ENCODE measurements around the gene EID3.
"Not testable (repeated sequence)": the region's sequence is repeated elsewhere in the genome, so short reads cannot be mapped to it uniquely, and the experiment has no call there.

EID3 gene

DNA sequence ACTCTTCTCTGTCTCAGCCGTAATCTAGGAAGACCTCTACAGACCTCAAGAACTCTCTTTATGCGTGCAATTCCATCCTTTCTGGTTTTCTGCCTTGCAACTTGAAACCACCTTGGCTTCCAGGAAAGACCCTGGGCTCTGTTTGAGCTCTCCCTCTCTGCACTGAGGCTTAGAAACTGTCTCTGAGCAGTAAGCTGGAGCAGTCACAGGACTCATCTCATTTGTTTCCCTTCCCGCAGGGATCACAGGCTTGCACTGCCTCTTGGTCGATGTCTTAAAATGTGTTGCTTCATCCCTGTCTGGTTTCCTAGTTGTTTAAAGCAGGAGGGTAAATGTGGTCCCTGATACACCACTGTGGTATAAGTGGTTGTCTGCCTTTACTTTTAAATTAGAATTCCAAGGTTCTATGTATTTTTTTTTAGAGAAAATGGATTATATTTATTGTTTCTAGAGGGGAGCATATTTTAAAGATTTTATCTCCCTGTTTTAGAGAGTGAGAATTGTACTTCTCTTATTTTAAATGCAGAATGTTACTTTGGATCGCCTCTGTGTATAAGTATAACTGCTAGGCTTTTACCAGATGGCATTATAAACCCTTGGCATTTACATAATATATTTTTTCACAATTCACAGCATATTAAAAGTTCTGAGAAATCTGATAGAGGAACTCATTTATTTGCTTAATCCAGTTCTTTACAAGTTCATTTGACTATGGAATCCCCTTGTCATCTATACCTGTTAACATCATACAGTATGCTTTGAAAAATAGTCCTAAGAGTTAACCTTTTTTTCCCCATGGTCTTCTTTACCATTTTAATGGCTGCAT lies 26.4 kb downstream of the EID3 start:
- no peak overlapping the region for H4K91ac ChIP-seq (ENCODE audit: low read depth, low read length, poor library complexity)
- H3K4me2 ChIP-seq (ENCODE audit: insufficient read depth, low read length, poor library complexity, severe bottlenecking), result no peak overlapping the region
- no peaks in the 10 kb centered on the region for H3K4me1 ChIP-seq (ENCODE audit: control insufficient read depth in 2 of 2, insufficient read depth in 1 of 2, low read depth in 1 of 2, low read length in 2 of 2)
- no peak overlapping the region for H2BK120ac ChIP-seq (ENCODE audit: low read depth, low read length)
- H3K9ac ChIP-seq (ENCODE audit: low read depth, low read length, poor library complexity), result no peak overlapping the region
- no peak overlapping the region for H2AK5ac ChIP-seq (ENCODE audit: low read depth, low read length)
- no peaks in the 10 kb centered on the region for H3K9me3 ChIP-seq (replicated peaks in 1 of 2; ENCODE audit: control insufficient read depth in 2 of 2, insufficient read depth in 1 of 2, low read depth in 1 of 2, low read length in 2 of 2)
- no peak overlapping the region for H3K4ac ChIP-seq (ENCODE audit: low read length)
- H3K79me1 ChIP-seq (ENCODE audit: low read depth, low read length), result no peaks in the 10 kb centered on the region
- no peak overlapping the region for H2BK5ac ChIP-seq (ENCODE audit: low read length)
- H3K18ac ChIP-seq (ENCODE audit: low read length), result no peak overlapping the region
- H3K23ac ChIP-seq (ENCODE audit: low read depth, low read length, poor library complexity), result no peak overlapping the region
- H3K27me3 ChIP-seq (ENCODE audit: control insufficient read depth in 3 of 3, insufficient read depth in 3 of 3, low read depth in 1 of 3, low read length in 3 of 3), result no peaks in the 10 kb centered on the region
- no peak overlapping the region for H3K4me3 ChIP-seq (ENCODE audit: low read length in 2 of 2)
- no peak for DNase-seq (ENCODE audit: low spot score)
- no peak overlapping the region for H2AFZ ChIP-seq (ENCODE audit: low read length)
- H3K27ac ChIP-seq (replicated peaks; ENCODE audit: low read length), result no peak overlapping the region
- no peak overlapping the region for H2BK15ac ChIP-seq (ENCODE audit: low read length)
- H4K8ac ChIP-seq (ENCODE audit: low read depth, low read length), result no peak overlapping the region
- H3K14ac ChIP-seq (ENCODE audit: low read length), result no peak overlapping the region
- H2BK12ac ChIP-seq (ENCODE audit: low read length), result no peak overlapping the region
- no CpG with 5 or more reads among the region's 5 CpGs for WGBS, 2 donors (ENCODE audit: extremely low coverage in 2 of 2, insufficient read length in 2 of 2, insufficient replicate concordance in 1 of 2)
- peaks cover 17 to 94% of the 10 kb centered on the region in 2 donors for H3K36me3 ChIP-seq (replicated peaks in 1 of 2; ENCODE audit: control insufficient read depth in 2 of 2, insufficient read depth in 2 of 2, low read length in 2 of 2)

DNA sequence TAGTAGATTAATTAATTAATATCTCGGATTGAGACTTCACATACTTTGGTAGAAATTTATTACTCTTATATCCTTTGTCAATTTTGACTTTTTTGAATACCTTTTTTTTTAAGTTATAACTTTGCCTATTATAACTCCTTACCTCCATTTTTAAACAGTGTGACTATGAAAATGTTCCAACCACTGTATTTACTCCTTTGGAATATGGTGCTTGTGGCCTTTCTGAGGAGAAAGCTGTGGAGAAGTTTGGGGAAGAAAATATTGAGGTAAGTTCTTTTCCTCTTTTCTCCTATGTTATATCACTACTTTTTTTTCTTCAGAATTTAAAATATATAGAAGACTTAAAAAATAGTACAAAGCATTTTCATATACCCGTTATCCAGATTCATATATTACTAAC lies 27.8 kb downstream of the EID3 start:
- Histone ChIP-seq H3K9me3 (replicated peaks in 1 of 2; ENCODE audit: control insufficient read depth in 2 of 2, insufficient read depth in 1 of 2, low read depth in 1 of 2, low read length in 2 of 2) (no peaks in the 10 kb centered on the region), H2BK15ac (ENCODE audit: low read length) (no peak overlapping the region), H2AFZ (ENCODE audit: low read length) (no peak overlapping the region), H2BK12ac (ENCODE audit: low read length) (no peak overlapping the region), H3K4me1 (ENCODE audit: control insufficient read depth in 2 of 2, insufficient read depth in 1 of 2, low read depth in 1 of 2, low read length in 2 of 2) (no peaks in the 10 kb centered on the region), H3K79me1 (ENCODE audit: low read depth, low read length) (no peaks in the 10 kb centered on the region), H2BK5ac (ENCODE audit: low read length) (no peak overlapping the region), H3K36me3 (replicated peaks in 1 of 2; ENCODE audit: control insufficient read depth in 2 of 2, insufficient read depth in 2 of 2, low read length in 2 of 2) (peaks cover 17 to 94% of the 10 kb centered on the region in 2 donors), H2AK5ac (ENCODE audit: low read depth, low read length) (no peak overlapping the region), H3K9ac (ENCODE audit: low read depth, low read length, poor library complexity) (no peak overlapping the region), H3K18ac (ENCODE audit: low read length) (no peak overlapping the region), H3K27ac (replicated peaks; ENCODE audit: low read length) (no peak overlapping the region), H3K27me3 (ENCODE audit: control insufficient read depth in 3 of 3, insufficient read depth in 3 of 3, low read depth in 1 of 3, low read length in 3 of 3) (no peaks in the 10 kb centered on the region), H4K8ac (ENCODE audit: low read depth, low read length) (no peak overlapping the region), H3K23ac (ENCODE audit: low read depth, low read length, poor library complexity) (no peak overlapping the region), H3K4me3 (ENCODE audit: low read length in 2 of 2) (no peak overlapping the region), H3K14ac (ENCODE audit: low read length) (no peak overlapping the region), H3K4me2 (ENCODE audit: insufficient read depth, low read length, poor library complexity, severe bottlenecking) (no peak overlapping the region), H3K4ac (ENCODE audit: low read length) (no peak overlapping the region), H2BK120ac (ENCODE audit: low read depth, low read length) (no peak overlapping the region), H4K91ac (ENCODE audit: low read depth, low read length, poor library complexity) (no peak overlapping the region)
- WGBS, 2 donors (ENCODE audit: extremely low coverage in 2 of 2, insufficient read length in 2 of 2, insufficient replicate concordance in 1 of 2), result no CpG with 5 or more reads among the region's 2 CpGs
- DNase-seq (ENCODE audit: low spot score), result no peak

DNA sequence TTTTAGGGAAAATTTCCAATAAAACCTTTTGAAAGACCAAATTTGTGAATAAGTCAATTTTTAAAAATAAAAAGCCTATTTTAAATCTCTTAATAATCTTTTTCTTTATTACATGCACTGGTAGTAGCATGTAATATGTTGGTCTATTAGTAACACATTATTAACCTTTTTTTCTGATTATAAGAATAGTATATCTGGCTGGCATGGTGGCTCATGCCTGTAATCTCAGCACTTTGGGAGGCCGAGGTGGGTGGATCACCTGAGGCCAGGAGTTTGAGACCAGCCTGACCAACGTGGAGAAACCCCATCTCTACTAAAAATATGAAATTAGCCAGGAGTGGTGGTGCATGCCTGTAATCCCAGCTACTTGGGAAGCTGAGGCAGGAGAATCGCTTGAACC lies 28.7 kb downstream of the EID3 start:
- peaks cover 16 to 94% of the 10 kb centered on the region in 2 donors for H3K36me3 ChIP-seq (replicated peaks in 1 of 2; ENCODE audit: control insufficient read depth in 2 of 2, insufficient read depth in 2 of 2, low read length in 2 of 2)
- not testable (repeated sequence) for H2BK120ac ChIP-seq (ENCODE audit: low read depth, low read length); H2AFZ ChIP-seq (ENCODE audit: low read length); H4K91ac ChIP-seq (ENCODE audit: low read depth, low read length, poor library complexity); H3K27me3 ChIP-seq (ENCODE audit: control insufficient read depth in 3 of 3, insufficient read depth in 3 of 3, low read depth in 1 of 3, low read length in 3 of 3); H2BK15ac ChIP-seq (ENCODE audit: low read length); H2AK5ac ChIP-seq (ENCODE audit: low read depth, low read length); H3K4me1 ChIP-seq (ENCODE audit: control insufficient read depth in 2 of 2, insufficient read depth in 1 of 2, low read depth in 1 of 2, low read length in 2 of 2); H2BK5ac ChIP-seq (ENCODE audit: low read length); H3K18ac ChIP-seq (ENCODE audit: low read length); H3K79me1 ChIP-seq (ENCODE audit: low read depth, low read length); H3K27ac ChIP-seq (replicated peaks; ENCODE audit: low read length); H3K9me3 ChIP-seq (replicated peaks in 1 of 2; ENCODE audit: control insufficient read depth in 2 of 2, insufficient read depth in 1 of 2, low read depth in 1 of 2, low read length in 2 of 2); H2BK12ac ChIP-seq (ENCODE audit: low read length); H3K9ac ChIP-seq (ENCODE audit: low read depth, low read length, poor library complexity); H3K4me3 ChIP-seq (ENCODE audit: low read length in 2 of 2); H3K4ac ChIP-seq (ENCODE audit: low read length); H3K14ac ChIP-seq (ENCODE audit: low read length); H4K8ac ChIP-seq (ENCODE audit: low read depth, low read length); H3K4me2 ChIP-seq (ENCODE audit: insufficient read depth, low read length, poor library complexity, severe bottlenecking); DNase-seq (ENCODE audit: low spot score); H3K23ac ChIP-seq (ENCODE audit: low read depth, low read length, poor library complexity)
- WGBS, 2 donors (ENCODE audit: extremely low coverage in 2 of 2, insufficient read length in 2 of 2, insufficient replicate concordance in 1 of 2), result no CpG with 5 or more reads among the region's 3 CpGs

DNA sequence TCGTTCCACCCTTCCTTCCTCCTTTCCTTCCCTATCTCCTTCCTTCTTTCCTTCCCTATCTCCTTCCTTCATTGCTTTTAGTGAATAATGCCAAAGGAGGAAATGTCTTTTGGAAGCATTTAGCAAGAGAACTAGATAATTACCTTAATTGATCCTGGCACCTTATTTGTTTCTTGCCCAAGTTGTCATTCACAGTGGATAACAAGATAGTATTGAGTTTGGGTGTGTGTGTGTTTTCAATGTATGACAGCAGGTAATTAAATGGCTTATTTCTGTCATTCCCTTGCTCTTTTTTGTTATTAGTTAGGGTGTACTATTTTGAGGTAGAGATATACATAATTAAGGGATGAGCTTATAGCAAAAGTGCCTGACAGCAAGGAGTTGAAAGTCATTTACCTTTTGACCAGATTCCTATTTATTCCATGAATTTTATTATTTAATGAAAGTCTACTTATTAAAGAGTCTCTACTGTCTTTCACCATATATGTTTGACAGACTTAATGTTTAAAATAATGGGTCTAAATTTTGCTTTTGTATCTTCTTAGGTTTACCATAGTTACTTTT lies 30.2 kb downstream of the EID3 start:
- Histone ChIP-seq H3K14ac (ENCODE audit: low read length) (no peak overlapping the region), H2BK15ac (ENCODE audit: low read length) (no peak overlapping the region), H3K79me1 (ENCODE audit: low read depth, low read length) (no peaks in the 10 kb centered on the region), H3K4me3 (ENCODE audit: low read length in 2 of 2) (no peak overlapping the region), H2AK5ac (ENCODE audit: low read depth, low read length) (no peak overlapping the region), H2AFZ (ENCODE audit: low read length) (no peak overlapping the region), H2BK5ac (ENCODE audit: low read length) (no peak overlapping the region), H3K9ac (ENCODE audit: low read depth, low read length, poor library complexity) (no peak overlapping the region), H3K4ac (ENCODE audit: low read length) (no peak overlapping the region), H2BK120ac (ENCODE audit: low read depth, low read length) (no peak overlapping the region), H3K23ac (ENCODE audit: low read depth, low read length, poor library complexity) (no peak overlapping the region), H4K91ac (ENCODE audit: low read depth, low read length, poor library complexity) (no peak overlapping the region), H3K27me3 (ENCODE audit: control insufficient read depth in 3 of 3, insufficient read depth in 3 of 3, low read depth in 1 of 3, low read length in 3 of 3) (no peaks in the 10 kb centered on the region), H3K9me3 (replicated peaks in 1 of 2; ENCODE audit: control insufficient read depth in 2 of 2, insufficient read depth in 1 of 2, low read depth in 1 of 2, low read length in 2 of 2) (no peaks in the 10 kb centered on the region), H3K18ac (ENCODE audit: low read length) (no peak overlapping the region), H2BK12ac (ENCODE audit: low read length) (no peak overlapping the region), H3K4me1 (ENCODE audit: control insufficient read depth in 2 of 2, insufficient read depth in 1 of 2, low read depth in 1 of 2, low read length in 2 of 2) (no peaks in the 10 kb centered on the region), H3K36me3 (replicated peaks in 1 of 2; ENCODE audit: control insufficient read depth in 2 of 2, insufficient read depth in 2 of 2, low read length in 2 of 2) (peaks cover 12 to 85% of the 10 kb centered on the region in 2 donors), H4K8ac (ENCODE audit: low read depth, low read length) (no peak overlapping the region), H3K4me2 (ENCODE audit: insufficient read depth, low read length, poor library complexity, severe bottlenecking) (no peak overlapping the region), H3K27ac (replicated peaks; ENCODE audit: low read length) (no peak overlapping the region)
- DNase-seq (ENCODE audit: low spot score), result no peak
- WGBS, 2 donors (ENCODE audit: extremely low coverage in 2 of 2, insufficient read length in 2 of 2, insufficient replicate concordance in 1 of 2), result no CpG with 5 or more reads among the region's 1 CpG
